B cell (primary cell): Measurements from ENCODE around the gene CARHSP1. TPM values are rescaled to one million over a fixed set of nuclear protein-coding genes. Genes with fewer than 3 reads are reported as not detected.

Experiments used
- ATAC-seq: fragments of 200-7000 bp; cut with Tn5 transposase; one replicate; pipeline ENCODE4 v1.10.0; 2021; ENCODE audit warnings: low read depth, mild to moderate bottlenecking, moderate number of reproducible peaks, moderate library complexity
- CTCF ChIA-PET: fragments of 350-600 bp; sonication (Branson Sonifier 250); formaldehyde crosslinking; loops from one replicate; lab custom pipeline; 2021; ENCODE audit warnings: antibody characterized with exemption, inconsistent platforms; lab: Charles Lee
- POLR2A ChIA-PET: fragments of 350-600 bp; sonication (Branson Sonifier 250); formaldehyde crosslinking; loops from one replicate; lab custom pipeline; 2021; ENCODE audit warnings: antibody characterized with exemption; lab: Charles Lee
- DNase-seq: peaks from one replicate; pipeline ENCODE4 v3.0.0; 2013
- H2AFZ ChIP-seq: 2 replicates; pipeline ENCODE4 v1.6.1; 2012; ENCODE audit warnings: mild to moderate bottlenecking, low read depth, low read length; ENCODE audit not compliant: insufficient read depth, poor library complexity, severe bottlenecking
- H3K27ac ChIP-seq, 2 donors: 1 replicate in 1 of 2; 2 replicates in 1 of 2; pipeline ENCODE4 v1.5.1; 2012 to 2013; ENCODE audit warnings: low read length in 2 of 2, mild to moderate bottlenecking in 2 of 2, moderate library complexity in 1 of 2
- H3K27me3 ChIP-seq, 4 experiments: fragments of 200-600 bp in 1 of 4; sonication (generic) in 1 of 4; replicated peaks in 1 of 4; 1 replicate in 2 of 4; 2 replicates in 2 of 4; pipeline versions ENCODE4 v1.6.1 to v1.7.0; 2013 to 2016; ENCODE audit warnings: low read length in 3 of 4, mild to moderate bottlenecking in 2 of 4, mixed read lengths in 1 of 4, moderate library complexity in 1 of 4; ENCODE audit not compliant: insufficient read depth in 4 of 4, control insufficient read depth in 3 of 4; ENCODE audit errors: control extremely low read depth in 1 of 4
- H3K36me3 ChIP-seq, 2 experiments: replicated peaks in 1 of 2; 1 replicate in 1 of 2; 2 replicates in 1 of 2; pipeline versions ENCODE4 v1.6.1 to v1.7.1; 2013; ENCODE audit warnings: low read length in 1 of 2; ENCODE audit not compliant: insufficient read depth in 2 of 2, control insufficient read depth in 1 of 2; ENCODE audit errors: control extremely low read depth in 1 of 2, extremely low read depth in 1 of 2
- H3K4me1 ChIP-seq, 2 donors: fragments of 200-600 bp in 1 of 2; sonication (generic) in 1 of 2; 1 replicate in 1 of 2; 2 replicates in 1 of 2; pipeline versions ENCODE4 v1.5.1 to v1.6.1; 2013 to 2017; ENCODE audit warnings: low read length in 2 of 2; ENCODE audit not compliant: control insufficient read depth in 2 of 2, insufficient read depth in 2 of 2
- H3K4me2 ChIP-seq: replicated peaks from 2 replicates; pipeline ENCODE3; 2012; ENCODE audit warnings: mild to moderate bottlenecking, low read depth, low read length; ENCODE audit not compliant: poor library complexity, severe bottlenecking
- H3K4me3 ChIP-seq, 5 experiments: fragments of 200-600 bp in 1 of 5; sonication (generic) in 1 of 5; 1 replicate in 3 of 5; 2 replicates in 2 of 5; pipeline versions ENCODE4 v1.5.1 to v1.7.0; 2011 to 2016; ENCODE audit warnings: low read length in 4 of 5, mild to moderate bottlenecking in 4 of 5, low read depth in 2 of 5, control low read depth in 1 of 5, moderate library complexity in 1 of 5; ENCODE audit not compliant: insufficient read depth in 1 of 5; ENCODE audit errors: control extremely low read depth in 1 of 5, extremely low read depth in 1 of 5
- H3K79me2 ChIP-seq: fragments of 200-600 bp; sonication (generic); one replicate; pipeline ENCODE4 v1.6.0; 2016; ENCODE audit warnings: low read length; ENCODE audit not compliant: control insufficient read depth, insufficient read depth
- H3K9ac ChIP-seq: fragments of 200-600 bp; sonication (generic); 2 replicates; pipeline ENCODE4 v1.6.1; 2017; ENCODE audit warnings: mild to moderate bottlenecking, low read length, moderate library complexity
- H3K9me3 ChIP-seq, 3 donors: one replicate each; pipeline versions ENCODE4 v1.6.1 to v1.7.1; 2013; ENCODE audit warnings: low read length in 2 of 3; ENCODE audit not compliant: control insufficient read depth in 2 of 3, insufficient read depth in 1 of 3; ENCODE audit errors: control extremely low read depth in 1 of 3
- H4K20me1 ChIP-seq: 2 replicates; pipeline ENCODE4 v1.6.0; 2012; ENCODE audit warnings: mild to moderate bottlenecking, low read length; ENCODE audit not compliant: insufficient read depth, control insufficient read depth, poor library complexity, severe bottlenecking
- H3K27ac Mint-ChIP-seq: one replicate; pipeline ENCODE4 v1.8.0; 2021; ENCODE audit warnings: mixed read lengths
- H3K27me3 Mint-ChIP-seq: one replicate; pipeline ENCODE4 v1.8.0; 2021; ENCODE audit warnings: mixed read lengths
- H3K4me1 Mint-ChIP-seq: one replicate; pipeline ENCODE4 v1.8.0; 2021; ENCODE audit warnings: mixed read lengths
- H3K4me3 Mint-ChIP-seq: one replicate; pipeline ENCODE4 v1.8.0; 2021; ENCODE audit warnings: mixed read lengths
- H3K9me3 Mint-ChIP-seq: one replicate; pipeline ENCODE4 v1.8.0; 2022; ENCODE audit warnings: mixed read lengths; ENCODE audit not compliant: insufficient read depth
- CTCF ChIP-seq: fragments of 200-600 bp; IDR thresholded peaks from one replicate; pipeline ENCODE4 v1.8.0; 2022; ENCODE audit warnings: antibody characterized with exemption, mild to moderate bottlenecking
- EZH2 ChIP-seq: IDR thresholded peaks from 2 replicates; pipeline ENCODE4 v1.6.1; 2012; ENCODE audit warnings: borderline replicate concordance, low read depth, mild to moderate bottlenecking, moderate library complexity, low read length; ENCODE audit not compliant: insufficient read depth, poor library complexity, severe bottlenecking
- WGBS: methylation state at CpG from one replicate; pipeline ENCODE4 v1.1.5; 2013; ENCODE audit warnings: missing lambda C conversion rate; ENCODE audit not compliant: insufficient coverage; 5-methylcytosine and 5-hydroxymethylcytosine counted together
- intact Hi-C: fragments of 100-400 bp; cut with micrococcal nuclease; formaldehyde crosslinking; loops from one replicate; pipeline ENCODE4 v1.10.0; 2022
- polyA plus RNA-seq: library from polyadenylated mRNA; depleted of rRNA; stranded (reverse); fragments of >200 nt; gene quantifications from 2 replicates; pipeline ENCODE4 v1.2.3, GENCODE V29; 2012
- total RNA-seq, 2 donors: library from RNA; stranded (reverse); fragments of 120-200 nt in 1 of 2; gene quantifications; 1 replicate in 1 of 2; 2 replicates in 1 of 2; pipeline versions ENCODE4 v1.2.3 to v1.2.4, GENCODE V29; 2013 to 2022

CARHSP1 gene
- total and polyA plus RNA-seq, 2 donors (not counting 1 experiment from before 2014, with no cell fraction given) = 26.5 to 63.1 TPM

GRCh38 chr16:8865145-8865882 lies 3.5 kb downstream of the CARHSP1 start:
- CTCF ChIA-PET = interaction anchor here (1.2 kb wide), 1 partner anchor 143 kb away, joined by 3 read pairs; no protein-coding TSS in a partner anchor
- no peak for DNase-seq
- H3K36me3 ChIP-seq = no peaks in the 10 kb centered on the region
- 81% methylated on average over 3 of the region's 14 CpGs for WGBS
- ATAC-seq = no peak
- Mint-ChIP-seq H3K4me1 (peaks cover 53% of the 10 kb centered on the region), H3K4me3 (peak overlapping the region; percentile 53), H3K27ac (peak overlapping the region; percentile 46), H3K9me3 (no peaks in the 10 kb centered on the region), H3K27me3 (no peaks in the 10 kb centered on the region)
- TF ChIP-seq EZH2 = no peak
- no peak overlapping the region for H2AFZ ChIP-seq
- POLR2A ChIA-PET = no interaction called here
- H3K4me3 ChIP-seq = no peak overlapping the region
- peaks cover 74% of the 10 kb centered on the region for H4K20me1 ChIP-seq
- no peak overlapping the region for H3K9ac ChIP-seq
- no peaks in the 10 kb centered on the region for H3K9me3 ChIP-seq
- no peak overlapping the region for H3K27ac ChIP-seq
- peaks cover 73% of the 10 kb centered on the region for H3K79me2 ChIP-seq
- peaks cover 24 to 53% of the 10 kb centered on the region in 2 donors for H3K4me1 ChIP-seq
- intact Hi-C loops = loop anchor here (5.0 kb wide), 2 partner anchors 298 to 1877 kb away; partner anchors contain the start of gene NUBP1
- peak overlapping the region; percentile 9 for H3K4me2 ChIP-seq
- H3K27me3 ChIP-seq = no peaks in the 10 kb centered on the region

- H3K79me2 ChIP-seq = peaks cover 73% of the 10 kb centered on the region
- peaks cover 0 to 2% of the 10 kb centered on the region in 2 experiments for H3K36me3 ChIP-seq
- peak overlapping the region; percentile 9 for H3K4me2 ChIP-seq
- peak overlapping the region; percentile 44 for H3K4me3 Mint-ChIP-seq
- WGBS = 69% methylated on average over 7 of the region's 13 CpGs
- ATAC-seq (no peak), DNase-seq (no peak)
- H3K4me3 ChIP-seq = no peak overlapping the region
- peaks cover 80% of the 10 kb centered on the region for H4K20me1 ChIP-seq
- ChIA-PET POLR2A (no interaction called here), CTCF (interaction anchor here (1.2 kb wide), 1 partner anchor 144 kb away, joined by 3 read pairs; no protein-coding TSS in a partner anchor)
- intact Hi-C loops = loop anchor here (5.0 kb wide), 2 partner anchors 297 to 1878 kb away; partner anchors contain the start of gene NUBP1
- peaks cover 24 to 47% of the 10 kb centered on the region in 2 donors for H3K4me1 ChIP-seq
- H3K27me3 Mint-ChIP-seq = no peaks in the 10 kb centered on the region
- H3K4me1 Mint-ChIP-seq = peaks cover 52% of the 10 kb centered on the region
- peak overlapping the region; percentile 77 for H3K27ac Mint-ChIP-seq
- H3K9me3 ChIP-seq = no peaks in the 10 kb centered on the region
- no peak overlapping the region for H2AFZ ChIP-seq
- no peaks in the 10 kb centered on the region for H3K27me3 ChIP-seq
- no peak overlapping the region for H3K9ac ChIP-seq
- no peak overlapping the region for H3K27ac ChIP-seq
- no peaks in the 10 kb centered on the region for H3K9me3 Mint-ChIP-seq
- TF ChIP-seq CTCF (no peak), EZH2 (no peak)
Measured at GRCh38 chr16:8864480-8865110, 4.2 kb downstream of the CARHSP1 start.
